GM18907 (cell line): Measurements from ENCODE around the gene KRT38.

ENCODE experiments used
- ATAC-seq: cut with Tn5 transposase; IDR thresholded peaks from one replicate; pipeline ENCODE4 v1.9.1; 2021; ENCODE audit warnings: mild to moderate bottlenecking, moderate library complexity; ENCODE audit not compliant: unreplicated experiment

KRT38 gene

DNA sequence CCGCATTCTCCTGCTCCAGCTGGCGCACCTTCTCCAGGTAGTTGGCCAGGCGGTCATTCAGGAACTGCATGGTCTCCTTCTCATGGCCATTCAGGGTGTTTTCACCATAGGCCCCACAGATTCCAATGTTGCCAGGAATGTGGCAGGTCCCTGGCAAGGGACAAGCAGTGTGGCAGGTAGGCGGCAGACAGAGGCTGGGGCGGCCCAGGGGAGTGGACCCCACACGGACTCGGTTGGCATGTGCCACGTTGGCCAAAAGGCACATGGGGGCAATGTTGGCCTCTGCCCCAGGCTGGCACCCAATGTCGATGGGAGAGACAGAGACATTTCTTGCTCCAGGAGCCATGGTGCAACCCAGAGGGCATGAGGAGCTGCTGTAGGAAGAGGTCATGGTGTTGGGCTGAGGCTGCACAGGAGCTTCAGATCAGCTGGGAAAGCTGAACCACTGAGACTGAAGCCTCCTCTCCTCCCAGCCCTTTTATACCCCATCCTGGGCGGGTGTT, at the start of gene KRT38:
Gene KRT38, minus strand, starts transcription at position 453 of the 503 bp plus-strand sequence. Its CDS starts 62 bp downstream, at position 391.
- ATAC-seq: no peak

DNA sequence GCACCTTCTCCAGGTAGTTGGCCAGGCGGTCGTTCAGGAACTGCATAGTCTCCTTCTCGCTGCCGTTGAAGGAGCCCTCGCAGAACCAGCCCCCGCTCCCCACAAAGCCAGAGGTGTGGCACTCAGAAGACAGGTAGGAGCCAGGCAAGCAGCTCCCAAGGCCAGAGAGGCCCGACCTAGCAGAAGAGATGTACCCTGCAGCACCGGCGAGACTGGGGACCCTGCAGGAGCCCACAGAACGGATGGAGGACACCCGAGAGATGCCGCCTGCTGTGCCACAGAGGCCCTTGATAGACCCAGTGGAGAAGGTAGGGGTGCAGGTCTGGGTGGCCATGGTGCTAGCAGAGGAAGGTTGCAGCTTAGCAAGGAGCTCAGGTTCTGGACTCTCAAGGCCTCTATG, 48.7 kb upstream of the KRT38 start, which contains the start of gene KRT36:
Gene KRT36, minus strand, starts transcription at position 380 of the 400 bp plus-strand sequence. Its CDS starts 46 bp downstream, at position 334.
- no peak for ATAC-seq

DNA sequence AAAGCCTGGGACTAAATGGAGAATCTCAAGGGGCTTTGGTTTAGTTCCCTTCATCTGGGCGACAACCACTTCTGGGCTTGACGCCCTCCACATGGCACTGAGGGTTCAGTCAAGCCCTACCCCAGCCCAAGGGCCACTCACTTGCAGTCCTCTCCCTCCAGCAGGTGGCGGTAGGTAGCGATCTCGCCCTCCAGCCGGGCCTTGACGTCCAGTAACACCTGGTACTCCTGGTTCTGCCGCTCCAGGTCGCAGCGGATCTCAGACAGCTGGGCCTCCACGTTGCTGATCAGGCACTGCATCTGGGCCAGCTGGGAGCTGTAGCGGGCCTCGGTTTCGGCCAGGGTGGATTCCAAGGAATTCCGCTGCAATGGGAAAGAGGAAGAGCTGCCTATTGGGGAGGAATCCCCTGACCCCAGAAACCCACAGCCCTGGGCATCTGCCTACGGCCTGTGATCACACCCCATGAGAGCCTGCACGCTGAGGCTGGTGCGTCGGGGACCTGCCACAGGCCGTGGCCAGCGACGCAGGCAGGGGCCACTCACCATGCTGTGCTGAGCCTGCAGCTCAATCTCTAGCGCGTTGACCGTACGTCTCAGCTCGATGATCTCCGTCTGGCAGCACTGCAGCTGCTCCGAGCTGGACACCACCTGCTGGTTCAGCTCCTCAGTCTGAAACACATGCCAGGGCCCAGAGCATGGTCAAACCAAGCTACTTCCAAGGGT, 46.2 kb upstream of the KRT38 start:
- ATAC-seq: no peak

DNA sequence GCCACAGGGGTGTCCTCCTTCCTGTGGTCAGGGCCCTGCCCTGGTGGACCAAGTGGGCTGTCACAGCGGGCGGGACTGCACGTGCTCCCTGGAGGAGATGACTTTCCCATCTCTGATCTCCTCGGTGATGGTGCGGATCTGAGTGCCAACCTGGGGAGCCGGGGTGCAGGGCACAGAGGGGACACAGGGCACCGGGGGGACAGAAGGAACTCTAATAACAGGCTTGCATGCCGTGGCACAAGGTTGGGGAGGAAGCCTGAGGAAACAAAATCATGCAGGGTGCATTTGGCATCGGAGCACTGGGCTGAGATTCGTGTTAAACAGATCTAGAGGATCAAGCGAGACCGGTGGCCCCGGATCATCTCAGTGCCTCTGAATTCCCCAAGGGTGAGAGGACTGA, 45.5 kb upstream of the KRT38 start:
- no peak for ATAC-seq

DNA sequence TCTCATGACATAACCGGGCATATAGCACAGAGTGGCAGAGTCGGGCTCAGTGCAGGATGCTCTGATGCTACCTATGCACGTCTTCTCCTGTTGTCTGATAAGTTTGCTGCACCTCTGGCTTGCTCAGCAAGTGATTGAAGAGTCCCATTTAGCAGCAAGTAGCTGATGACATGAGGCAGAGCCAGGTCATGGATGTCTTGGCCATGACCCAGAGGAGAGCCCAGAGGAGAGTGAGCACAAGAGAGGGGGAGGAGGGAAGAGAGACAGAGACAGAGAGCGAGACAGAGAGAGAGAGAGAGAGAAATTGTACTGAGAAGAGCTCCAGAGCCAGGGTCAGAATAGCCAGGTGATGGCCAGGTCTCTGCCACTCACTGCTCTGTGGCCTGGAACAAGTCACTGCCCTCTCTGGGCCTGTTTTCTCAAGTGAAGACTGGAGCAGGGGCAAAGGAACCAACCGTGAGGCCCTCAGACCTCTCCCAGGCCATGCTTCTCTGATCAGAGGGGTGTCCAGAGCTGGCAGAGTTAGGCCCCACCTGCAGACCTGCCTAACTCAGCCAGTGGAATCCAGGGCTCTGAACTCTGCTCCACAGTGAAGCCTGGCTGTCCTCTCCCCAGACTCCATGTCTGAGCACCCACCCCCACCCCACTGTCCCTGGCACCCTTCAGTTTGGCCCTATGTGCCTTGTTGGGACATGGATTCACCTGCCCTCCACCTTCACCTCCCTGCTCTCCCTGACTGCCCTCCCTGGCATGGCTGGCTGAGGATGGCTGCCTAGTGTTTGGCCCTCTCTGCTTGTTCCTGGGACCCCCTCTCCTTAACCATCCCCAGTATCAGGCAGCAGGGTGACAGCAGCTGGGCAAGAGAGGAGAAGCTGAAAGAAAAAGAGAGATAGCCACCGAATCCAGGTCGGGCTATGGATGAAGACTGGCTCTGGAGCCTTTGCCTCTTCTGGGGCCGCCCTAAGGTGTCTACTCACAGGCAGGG, 44.4 kb upstream of the KRT38 start:
- ATAC-seq: no peak

DNA sequence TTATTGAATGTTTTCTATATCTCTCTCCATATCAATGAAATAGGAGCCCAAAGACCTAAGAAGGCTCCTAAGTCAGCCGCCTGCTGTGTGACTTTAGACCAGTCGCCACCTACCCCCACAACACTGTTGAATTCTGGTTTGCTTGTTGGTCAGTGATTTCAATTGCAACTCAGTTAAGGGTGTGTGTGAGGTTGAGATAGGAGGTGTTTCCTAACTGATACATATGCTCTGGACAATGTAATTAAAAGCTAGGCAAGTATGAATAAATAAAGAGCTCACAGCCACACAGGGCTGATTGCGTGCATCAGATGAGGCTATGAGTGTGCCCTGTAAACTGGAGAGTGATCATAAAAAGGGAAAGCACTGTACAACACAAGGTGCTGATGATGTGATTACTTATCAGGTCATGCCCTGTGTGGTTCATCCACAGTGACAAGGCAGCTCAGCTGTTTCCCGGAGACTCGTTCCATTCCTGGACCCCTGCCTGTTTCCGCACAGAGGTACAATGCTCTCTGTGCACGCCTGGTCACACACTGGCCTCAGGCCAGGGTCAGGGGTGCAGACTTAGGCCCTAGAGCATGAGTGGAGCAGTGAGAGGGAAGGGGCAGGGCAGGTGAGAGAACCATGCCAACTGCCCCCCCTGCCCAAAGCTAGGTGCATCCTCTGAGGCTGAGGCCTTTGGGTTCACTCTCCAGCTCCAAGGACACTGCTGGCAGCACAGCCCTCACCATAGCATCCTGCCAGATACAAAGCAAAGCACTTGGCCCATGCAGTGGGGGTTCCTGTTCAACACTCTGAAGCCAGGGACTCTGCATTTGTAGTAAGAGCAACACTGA, 43.4 kb upstream of the KRT38 start:
- ATAC-seq: no peak

DNA sequence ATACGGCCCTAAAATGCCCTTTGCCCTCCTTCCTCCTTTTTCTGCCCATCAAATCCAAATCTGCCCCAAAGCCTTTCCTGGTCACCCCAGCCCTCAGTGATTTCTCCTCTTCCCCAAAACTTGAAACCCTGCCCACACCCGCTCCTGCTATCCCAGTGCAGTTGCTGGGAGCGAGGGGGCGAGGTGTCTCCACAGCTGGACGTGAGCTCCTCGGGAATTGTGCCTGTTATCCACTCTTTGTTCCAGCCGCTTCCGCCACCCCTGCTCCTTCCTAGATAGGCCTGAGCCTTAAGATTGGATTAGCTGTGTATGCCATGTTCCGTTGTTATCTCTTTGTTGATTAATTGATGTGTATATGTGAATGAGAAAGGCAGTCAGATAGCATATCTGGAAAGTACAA, 42.7 kb upstream of the KRT38 start:
- no peak for ATAC-seq

DNA sequence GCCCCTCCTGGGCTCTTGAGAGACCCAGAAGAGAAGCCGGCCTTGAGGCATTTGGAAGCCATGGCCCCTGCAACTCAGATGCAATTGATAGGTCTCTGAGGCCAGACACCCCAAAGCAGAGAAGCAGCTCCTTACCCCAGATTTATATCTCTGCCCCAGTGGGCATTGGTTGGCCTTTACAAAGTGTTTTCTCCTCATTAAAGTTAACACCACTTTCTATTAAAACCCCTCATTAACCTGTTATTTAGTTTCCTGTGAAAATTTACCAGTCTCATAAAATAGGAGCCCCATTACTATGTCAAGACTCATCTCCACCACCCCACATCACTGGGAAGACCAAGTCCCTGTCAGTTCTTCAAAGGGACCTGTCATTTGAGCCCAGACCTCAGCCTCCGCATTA, 40.3 kb upstream of the KRT38 start, which contains the start of gene KRT35:
Gene KRT35, minus strand, starts transcription at position 116 of the 400 bp plus-strand sequence. Its CDS starts 54 bp downstream, at position 62.
- ATAC-seq: no peak

DNA sequence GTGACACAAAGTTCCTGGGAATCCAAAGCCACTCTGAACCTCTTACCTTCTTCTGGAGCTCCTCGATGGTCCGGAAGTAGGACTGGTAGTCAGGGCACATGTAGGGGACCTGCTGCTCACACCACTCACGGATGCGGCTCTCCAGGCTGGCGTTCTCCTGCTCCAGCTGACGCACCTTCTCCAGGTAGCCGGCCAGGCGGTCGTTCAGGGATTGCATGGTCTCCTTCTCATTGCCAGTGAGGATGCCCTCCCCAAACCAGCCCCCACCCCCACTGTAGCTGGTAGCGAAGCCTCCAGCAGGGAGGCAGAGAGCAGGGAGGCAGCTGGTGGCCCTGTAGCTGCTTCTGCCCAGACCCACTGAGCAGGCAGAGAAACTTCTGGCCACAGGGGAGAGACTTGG, 39.8 kb upstream of the KRT38 start:
- ATAC-seq: no peak

DNA sequence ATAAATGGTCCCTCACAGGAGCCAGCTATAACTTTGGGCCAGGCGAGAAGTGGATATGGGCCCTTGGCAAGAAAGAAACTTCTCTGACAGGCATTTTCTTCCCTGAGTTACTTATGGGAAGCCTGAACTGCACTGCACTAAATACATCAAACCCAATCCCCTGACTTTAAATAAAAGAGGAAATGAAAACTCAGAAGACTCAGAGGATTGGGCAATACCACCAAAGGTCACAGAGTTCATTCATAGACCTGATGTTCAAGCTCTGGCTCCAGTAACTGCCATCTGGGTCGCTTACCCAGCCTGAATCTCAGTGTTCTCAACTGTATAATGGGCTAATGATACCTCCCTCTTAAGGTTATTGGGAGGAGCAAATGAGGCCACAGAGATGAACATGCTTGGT, 39.4 kb upstream of the KRT38 start:
- ATAC-seq: no peak

DNA sequence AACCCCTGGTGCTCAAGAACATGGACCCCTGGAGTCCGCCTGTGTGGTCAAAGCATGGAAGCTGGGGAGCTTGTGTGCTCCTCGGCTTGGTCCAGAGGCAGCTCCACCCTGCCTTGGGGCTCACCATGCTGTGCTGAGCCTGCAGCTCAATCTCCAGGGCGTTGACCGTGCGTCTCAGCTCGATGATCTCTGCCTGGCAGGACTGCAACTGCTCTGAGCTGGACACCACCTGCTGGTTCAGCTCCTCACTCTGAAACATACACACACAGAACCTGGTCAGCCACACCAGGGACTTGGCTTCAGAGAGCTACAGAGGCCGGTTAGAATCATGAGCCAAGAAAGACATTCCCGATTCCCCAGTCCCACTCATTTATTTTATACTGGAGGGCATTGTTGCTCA, 37.5 kb upstream of the KRT38 start:
- ATAC-seq: no peak

DNA sequence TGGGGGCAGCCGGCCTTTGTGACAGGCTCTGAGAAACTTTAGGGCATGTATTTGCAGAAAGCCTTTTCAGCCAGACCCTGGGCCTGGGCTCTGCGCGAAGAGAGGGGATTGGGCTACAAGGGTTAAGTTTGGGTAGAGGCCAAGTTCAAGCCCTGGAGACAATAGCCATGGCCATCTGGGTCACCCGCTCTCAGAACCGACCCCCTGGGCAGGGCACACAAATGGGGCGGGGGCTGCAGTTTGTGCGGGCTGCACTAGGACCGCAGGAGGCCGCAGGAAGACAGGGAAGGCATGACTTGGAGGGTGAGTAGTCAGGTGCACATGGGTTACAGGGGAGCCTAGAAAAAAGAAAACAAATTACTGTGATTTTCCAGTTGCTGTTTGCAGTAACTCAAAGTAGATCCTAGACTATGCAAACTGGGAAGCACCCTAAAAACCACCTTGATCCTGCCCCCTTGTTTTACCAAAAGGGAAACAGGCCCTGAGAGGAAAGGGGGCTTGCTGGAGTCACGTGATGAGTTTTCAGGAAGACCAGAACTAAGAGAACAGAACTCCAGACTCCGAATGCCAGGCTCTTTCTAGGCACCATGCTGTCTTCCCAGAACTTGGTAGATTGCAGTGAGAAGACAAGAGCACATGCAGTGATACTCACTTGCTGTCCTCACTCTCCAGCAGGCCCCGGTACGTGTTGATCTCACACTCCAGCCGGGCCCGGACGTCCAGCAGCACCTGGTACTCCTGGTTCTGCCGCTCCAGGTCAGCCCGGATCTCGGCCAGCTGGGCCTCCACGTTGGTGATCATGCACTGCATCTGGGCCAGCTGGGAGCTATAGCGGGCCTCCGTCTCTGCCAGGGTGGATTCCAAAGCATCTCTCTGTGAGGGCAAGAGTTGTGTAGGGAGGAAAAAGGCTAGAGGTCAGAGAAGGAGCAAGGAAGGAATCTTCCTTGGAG, 36.4 kb upstream of the KRT38 start:
- no peak for ATAC-seq

DNA sequence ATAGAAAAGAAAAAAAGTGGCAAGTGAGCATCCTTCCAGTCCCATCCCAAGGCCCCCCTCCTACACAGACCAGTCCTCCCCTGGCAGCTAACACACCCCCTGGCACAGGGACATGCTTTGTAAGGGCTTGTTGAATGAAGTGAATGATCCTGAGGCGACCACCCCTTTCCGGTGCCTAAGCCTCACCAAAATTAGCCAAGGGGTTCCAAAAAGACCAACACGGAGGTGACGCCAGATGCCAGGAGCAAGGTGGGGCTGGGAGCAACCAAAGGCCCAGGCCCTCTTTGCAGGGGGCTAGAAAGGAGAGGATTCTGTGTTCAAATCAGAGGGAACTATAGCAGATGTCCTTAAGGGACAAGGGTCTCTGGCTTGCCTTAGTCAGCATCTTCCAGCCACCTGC, 34.6 kb upstream of the KRT38 start:
- ATAC-seq: no peak

DNA sequence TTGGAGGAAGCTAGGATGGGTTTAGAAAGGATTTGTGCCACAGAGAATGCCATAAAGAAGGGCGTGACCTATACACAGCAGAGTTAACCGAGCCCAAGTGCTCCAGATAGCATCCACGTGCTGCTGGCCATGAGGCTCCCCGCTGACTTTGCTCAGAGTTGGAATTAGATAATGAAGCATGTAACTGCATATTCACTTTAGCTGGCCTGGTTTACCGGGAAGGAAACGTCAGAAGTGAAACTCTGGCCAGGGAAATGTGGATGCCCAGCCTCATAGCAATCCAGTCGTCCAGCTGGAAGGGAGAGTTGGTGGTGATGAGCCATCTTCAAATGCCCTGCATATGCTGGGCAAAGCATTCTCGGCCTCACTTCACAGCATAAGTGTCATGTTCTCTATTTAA, 34.1 kb upstream of the KRT38 start:
- no peak for ATAC-seq

DNA sequence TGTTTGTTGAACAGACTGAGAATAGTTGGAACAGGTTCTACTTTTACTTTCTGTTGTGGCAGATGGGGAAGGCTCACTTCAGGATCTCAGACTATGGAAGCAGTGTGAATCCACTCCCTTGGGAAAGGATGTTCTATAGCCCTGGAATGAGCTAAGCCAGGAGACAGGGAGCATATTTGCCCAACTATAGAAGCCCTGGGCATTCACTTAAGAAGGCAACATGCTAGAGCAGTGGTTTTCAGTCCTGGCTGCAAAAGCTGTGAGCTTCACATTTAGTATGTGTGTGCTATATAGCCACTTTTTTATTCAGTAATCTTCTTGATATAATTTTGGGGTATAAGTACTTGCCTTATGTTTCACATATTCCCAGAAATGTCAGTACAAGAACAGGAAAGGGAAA, 27.6 kb upstream of the KRT38 start:
- ATAC-seq: no peak

DNA sequence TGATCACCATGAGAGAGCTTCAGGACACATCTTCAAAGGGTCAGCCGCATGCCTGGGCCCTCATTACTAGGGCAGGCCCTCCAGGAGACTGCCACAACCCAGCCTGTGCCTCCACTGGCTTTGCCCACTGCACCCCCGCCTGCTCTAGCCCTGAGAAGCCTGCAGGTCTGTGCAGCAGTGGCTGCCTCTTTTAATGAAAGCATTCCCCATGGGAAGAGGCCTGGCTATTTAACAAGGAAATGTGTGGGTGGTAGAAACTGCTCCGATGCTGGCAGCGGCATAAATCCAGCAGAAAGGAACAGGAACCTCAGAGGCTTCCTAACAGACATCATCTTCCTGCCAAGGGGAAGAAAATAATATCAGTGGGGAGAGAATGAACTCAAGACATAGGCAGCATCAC, 26.8 kb upstream of the KRT38 start:
- ATAC-seq: no peak

DNA sequence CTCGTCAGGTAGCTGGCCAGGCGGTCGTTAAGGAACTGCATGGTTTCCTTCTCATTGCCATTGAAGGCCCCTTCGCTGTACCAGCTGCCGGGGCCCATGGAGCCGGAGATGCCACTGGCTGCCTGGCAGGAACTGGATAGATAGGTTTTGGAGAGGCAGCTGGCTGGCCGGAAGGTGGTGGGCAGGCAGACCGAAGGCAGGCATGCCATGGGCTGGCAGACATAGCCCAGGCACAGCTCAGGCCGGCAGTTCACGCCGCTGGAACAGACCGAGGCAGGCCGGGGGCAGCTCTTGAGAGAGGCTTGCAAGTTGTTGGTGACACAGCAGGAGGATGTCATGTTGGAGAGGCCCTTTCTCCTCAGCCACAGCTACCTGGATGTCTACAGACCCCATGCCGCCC, 26.2 kb upstream of the KRT38 start, which contains the start of gene KRT32:
Gene KRT32, minus strand, starts transcription at position 399 of the 400 bp plus-strand sequence. Its CDS starts 61 bp downstream, at position 338.
- no peak for ATAC-seq

DNA sequence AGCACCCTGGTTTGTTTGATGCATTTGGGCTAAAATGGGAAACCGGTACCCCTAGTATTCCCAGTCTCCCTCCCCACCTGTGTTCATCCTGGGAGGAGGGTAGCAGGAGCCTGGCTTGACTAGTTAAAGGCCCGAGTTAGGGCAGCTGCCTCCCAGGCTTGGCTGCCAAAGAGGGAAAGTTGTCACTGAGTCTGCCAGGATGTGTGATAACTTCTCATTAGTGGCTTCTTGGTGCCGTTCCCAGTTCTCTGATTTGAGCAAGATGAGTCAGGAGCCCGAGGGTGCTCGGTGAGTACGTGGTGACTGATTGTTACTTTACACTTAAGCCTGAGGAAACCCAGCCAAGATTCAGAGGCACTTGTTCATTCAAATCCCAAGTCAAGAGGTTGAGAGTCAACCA, 23.9 kb upstream of the KRT38 start:
- ATAC-seq: no peak

DNA sequence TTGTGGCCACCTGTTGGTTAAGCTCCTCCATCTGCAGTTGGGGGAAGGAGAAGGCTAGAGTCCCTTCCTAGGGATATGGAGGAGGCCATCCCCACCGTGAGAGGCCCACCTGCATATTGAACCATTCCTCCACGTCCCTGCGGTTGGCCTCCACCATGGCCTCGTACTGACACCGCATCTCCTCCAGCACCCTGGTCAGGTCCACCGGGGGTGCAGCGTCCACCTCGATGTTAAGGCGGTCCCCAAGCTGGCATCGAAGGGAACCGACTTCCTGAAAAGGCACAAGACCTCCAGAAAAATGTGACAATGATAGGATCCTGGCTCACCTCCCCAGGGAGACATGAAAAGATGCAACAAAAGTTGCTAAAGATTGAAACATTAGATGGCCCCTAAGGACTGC, 23.4 kb upstream of the KRT38 start:
- ATAC-seq: no peak
